AG09319 (cell line): ENCODE data around the gene HDAC6.

Experiments used
- DNase-seq: peaks from one replicate; pipeline ENCODE4 v3.0.0-alpha.2; 2010; ENCODE audit warnings: low read depth; ENCODE audit errors: extremely low read depth
- TF ChIP-seq, protein P1 (sequence below): IDR thresholded peaks from 2 replicates; pipeline ENCODE4 v1.5.1; 2011; ENCODE audit warnings: low read depth, mild to moderate bottlenecking, inconsistent platforms, low read length, moderate library complexity

The HDAC6 gene

GRCh38 chrX:48789366-48790220 is 12.3 kb upstream of the HDAC6 start:
- TF ChIP-seq, protein P1, sequence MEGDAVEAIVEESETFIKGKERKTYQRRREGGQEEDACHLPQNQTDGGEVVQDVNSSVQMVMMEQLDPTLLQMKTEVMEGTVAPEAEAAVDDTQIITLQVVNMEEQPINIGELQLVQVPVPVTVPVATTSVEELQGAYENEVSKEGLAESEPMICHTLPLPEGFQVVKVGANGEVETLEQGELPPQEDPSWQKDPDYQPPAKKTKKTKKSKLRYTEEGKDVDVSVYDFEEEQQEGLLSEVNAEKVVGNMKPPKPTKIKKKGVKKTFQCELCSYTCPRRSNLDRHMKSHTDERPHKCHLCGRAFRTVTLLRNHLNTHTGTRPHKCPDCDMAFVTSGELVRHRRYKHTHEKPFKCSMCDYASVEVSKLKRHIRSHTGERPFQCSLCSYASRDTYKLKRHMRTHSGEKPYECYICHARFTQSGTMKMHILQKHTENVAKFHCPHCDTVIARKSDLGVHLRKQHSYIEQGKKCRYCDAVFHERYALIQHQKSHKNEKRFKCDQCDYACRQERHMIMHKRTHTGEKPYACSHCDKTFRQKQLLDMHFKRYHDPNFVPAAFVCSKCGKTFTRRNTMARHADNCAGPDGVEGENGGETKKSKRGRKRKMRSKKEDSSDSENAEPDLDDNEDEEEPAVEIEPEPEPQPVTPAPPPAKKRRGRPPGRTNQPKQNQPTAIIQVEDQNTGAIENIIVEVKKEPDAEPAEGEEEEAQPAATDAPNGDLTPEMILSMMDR = no peak
- DNase-seq = no peak

GRCh38 chrX:48790477-48790876 is 11.4 kb upstream of the HDAC6 start:
- TF ChIP-seq, protein P1 = no peak

DNA sequence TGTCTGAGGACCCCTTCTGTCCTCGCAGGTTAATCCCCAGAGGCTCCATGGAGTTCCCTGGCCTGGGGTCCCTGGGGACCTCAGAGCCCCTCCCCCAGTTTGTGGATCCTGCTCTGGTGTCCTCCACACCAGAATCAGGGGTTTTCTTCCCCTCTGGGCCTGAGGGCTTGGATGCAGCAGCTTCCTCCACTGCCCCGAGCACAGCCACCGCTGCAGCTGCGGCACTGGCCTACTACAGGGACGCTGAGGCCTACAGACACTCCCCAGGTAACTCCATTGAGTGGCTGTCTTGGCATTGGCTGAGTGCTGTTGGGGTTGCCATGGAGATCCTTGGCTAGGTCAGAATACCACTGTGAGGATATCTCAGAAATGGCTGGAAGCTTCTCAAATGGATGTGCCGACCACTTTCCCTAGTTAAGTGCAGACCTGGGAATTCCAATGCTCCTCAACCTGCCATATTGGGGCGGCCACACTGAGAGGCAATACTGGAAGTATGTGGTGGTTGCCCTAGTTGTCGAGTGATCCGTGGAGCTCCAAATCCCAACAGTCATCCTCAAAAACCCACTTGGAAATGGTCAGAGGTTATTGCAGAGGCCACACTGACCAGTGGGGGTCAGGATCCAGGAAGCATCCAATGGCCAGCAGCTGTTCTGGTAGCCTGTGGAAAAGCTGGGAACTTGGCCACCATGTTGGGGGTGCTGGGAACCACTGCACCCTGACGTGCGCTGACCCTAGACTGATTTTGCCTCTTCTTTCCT is 10.6 kb upstream of the HDAC6 start:
- TF ChIP-seq, protein P1 = no peak
- DNase-seq = no peak

More at GRCh38 chrX:48790477-48790876, 11.4 kb upstream of the HDAC6 start:
- DNase-seq = no peak

GRCh38 chrX:48792219-48792618 is 9.6 kb upstream of the HDAC6 start:
- no peak for DNase-seq
- TF ChIP-seq, protein P1 = no peak

DNA sequence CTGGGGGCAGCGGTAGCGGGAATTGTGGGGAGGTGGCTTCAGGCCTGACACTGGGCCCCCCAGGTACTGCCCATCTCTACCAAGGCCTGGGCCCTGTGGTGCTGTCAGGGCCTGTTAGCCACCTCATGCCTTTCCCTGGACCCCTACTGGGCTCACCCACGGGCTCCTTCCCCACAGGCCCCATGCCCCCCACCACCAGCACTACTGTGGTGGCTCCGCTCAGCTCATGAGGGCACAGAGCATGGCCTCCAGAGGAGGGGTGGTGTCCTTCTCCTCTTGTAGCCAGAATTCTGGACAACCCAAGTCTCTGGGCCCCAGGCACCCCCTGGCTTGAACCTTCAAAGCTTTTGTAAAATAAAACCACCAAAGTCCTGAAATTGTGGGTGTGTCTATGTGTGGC is 7.9 kb upstream of the HDAC6 start:
- no peak for DNase-seq

DNA sequence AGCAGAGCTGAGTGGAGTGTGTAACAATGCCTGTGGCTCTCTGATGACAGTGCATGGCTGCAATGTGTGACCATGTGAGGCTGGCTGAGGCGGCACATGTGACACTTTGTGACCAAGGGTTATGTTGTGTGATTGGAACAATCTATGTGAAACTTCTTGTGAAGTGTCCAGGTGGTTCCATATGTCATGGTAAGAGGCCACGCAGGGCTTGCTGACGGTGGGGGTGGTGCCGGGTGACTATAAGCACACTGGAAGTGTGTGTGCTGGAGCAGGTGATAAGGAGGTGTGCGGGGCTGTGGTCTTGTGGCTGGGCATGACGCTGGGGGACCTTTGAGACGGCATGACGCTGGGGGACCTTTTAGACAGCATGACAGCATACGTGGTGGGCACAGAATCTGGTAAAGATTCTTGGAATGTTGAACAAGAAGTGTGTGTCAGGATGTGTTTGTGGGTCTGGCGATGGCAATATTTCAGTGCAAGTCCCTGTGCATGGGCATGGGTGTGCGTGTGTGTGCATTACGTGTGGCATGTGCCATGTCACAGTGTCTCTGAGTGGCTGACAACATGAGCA is 7.4 kb upstream of the HDAC6 start:
- TF ChIP-seq, protein P1 = no peak

More for the DNA sequence above, 7.9 kb upstream of the HDAC6 start:
- TF ChIP-seq, protein P1 = no peak

More for the DNA sequence above, 7.4 kb upstream of the HDAC6 start:
- no peak for DNase-seq
